ENCODE data around the gene CDCP2. TPM values are rescaled to one million over a fixed set of nuclear protein-coding genes. Genes with fewer than 3 reads are reported as not detected.

Gene CDCP2
- total and polyA plus RNA-seq, 2 experiments from 2014 or later: not detected

DNA sequence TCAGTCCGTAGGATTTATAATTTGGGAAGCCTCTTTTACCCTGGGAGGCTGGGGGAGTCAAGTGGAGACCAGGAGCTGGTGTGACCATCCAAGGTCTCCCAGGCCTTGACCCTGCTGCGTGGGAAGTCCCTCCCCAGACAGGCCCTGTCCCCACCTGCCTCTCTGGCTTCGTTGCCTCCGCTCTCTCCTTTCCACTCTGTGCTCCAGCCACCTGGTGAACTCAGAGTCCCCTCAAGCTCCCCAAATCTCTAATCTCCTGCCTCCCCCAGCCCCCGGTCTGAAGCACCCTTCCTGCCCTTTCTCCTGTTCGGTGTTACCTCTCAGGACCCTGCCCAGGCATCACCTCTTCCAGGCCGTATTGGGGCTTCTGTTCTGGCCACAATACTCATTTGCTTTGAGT, 27.9 kb downstream of the CDCP2 start:
- peaks cover 20% of the 10 kb centered on the region for H3K4me1 Mint-ChIP-seq
- 0 out of 2 replicates have a peak overlapping the region, but pooled peaks have one; percentile 51 for H3K4me2 ChIP-seq
- TF ChIP-seq JUNB (IDR thresholded peaks at IDR 0.05; ENCODE audit: unreplicated experiment): no peak
- TF ChIP-seq, protein P1, sequence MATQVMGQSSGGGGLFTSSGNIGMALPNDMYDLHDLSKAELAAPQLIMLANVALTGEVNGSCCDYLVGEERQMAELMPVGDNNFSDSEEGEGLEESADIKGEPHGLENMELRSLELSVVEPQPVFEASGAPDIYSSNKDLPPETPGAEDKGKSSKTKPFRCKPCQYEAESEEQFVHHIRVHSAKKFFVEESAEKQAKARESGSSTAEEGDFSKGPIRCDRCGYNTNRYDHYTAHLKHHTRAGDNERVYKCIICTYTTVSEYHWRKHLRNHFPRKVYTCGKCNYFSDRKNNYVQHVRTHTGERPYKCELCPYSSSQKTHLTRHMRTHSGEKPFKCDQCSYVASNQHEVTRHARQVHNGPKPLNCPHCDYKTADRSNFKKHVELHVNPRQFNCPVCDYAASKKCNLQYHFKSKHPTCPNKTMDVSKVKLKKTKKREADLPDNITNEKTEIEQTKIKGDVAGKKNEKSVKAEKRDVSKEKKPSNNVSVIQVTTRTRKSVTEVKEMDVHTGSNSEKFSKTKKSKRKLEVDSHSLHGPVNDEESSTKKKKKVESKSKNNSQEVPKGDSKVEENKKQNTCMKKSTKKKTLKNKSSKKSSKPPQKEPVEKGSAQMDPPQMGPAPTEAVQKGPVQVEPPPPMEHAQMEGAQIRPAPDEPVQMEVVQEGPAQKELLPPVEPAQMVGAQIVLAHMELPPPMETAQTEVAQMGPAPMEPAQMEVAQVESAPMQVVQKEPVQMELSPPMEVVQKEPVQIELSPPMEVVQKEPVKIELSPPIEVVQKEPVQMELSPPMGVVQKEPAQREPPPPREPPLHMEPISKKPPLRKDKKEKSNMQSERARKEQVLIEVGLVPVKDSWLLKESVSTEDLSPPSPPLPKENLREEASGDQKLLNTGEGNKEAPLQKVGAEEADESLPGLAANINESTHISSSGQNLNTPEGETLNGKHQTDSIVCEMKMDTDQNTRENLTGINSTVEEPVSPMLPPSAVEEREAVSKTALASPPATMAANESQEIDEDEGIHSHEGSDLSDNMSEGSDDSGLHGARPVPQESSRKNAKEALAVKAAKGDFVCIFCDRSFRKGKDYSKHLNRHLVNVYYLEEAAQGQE (IDR thresholded peaks at IDR 0.05; ENCODE audit: unreplicated experiment): no peak
- TF ChIP-seq POLR2AphosphoS5 (IDR thresholded peaks at IDR 0.05; ENCODE audit: low read depth): no peak
- no peak for TF ChIP-seq ZNF114 (CRISPR knock-in tag; IDR thresholded peaks at IDR 0.05)
- peaks cover 9% of the 10 kb centered on the region; the same call in 1 of the 2 replicates for H3K4me1 ChIP-seq (ENCODE audit: insufficient read depth)
- 0 out of 3 replicates have a peak, but pooled peaks cover 4% of the 10 kb centered on the region for H3K36me3 Mint-ChIP-seq (ENCODE audit: low read depth)
- DNase-seq (ENCODE audit: low spot score) (no peak), ATAC-seq (no peak)
- no peaks in the 10 kb centered on the region for H3K9me2 ChIP-seq (ENCODE audit: insufficient read depth)
- peaks cover 18% of the 10 kb centered on the region for H3K27me3 Mint-ChIP-seq (ENCODE audit: insufficient read depth, low read depth, poor library complexity)
- H3F3A ChIP-seq (replicated peaks; ENCODE audit: low read depth): no peaks in the 10 kb centered on the region
- no peaks in the 10 kb centered on the region for H4K20me1 ChIP-seq (replicated peaks; ENCODE audit: insufficient read depth)
- H2AFZ ChIP-seq: peak overlapping the region; percentile 85
- H3K4me3 Mint-ChIP-seq: no peak overlapping the region
- peaks cover 14% of the 10 kb centered on the region for H3K27me3 ChIP-seq (ENCODE audit: insufficient read depth)
- H3K4me3 ChIP-seq: no peak overlapping the region
- no peak overlapping the region for H3K27ac Mint-ChIP-seq
- no peak overlapping the region for H3K27ac ChIP-seq (ENCODE audit: low read depth)
- no peaks in the 10 kb centered on the region for H3K36me3 ChIP-seq (ENCODE audit: insufficient read depth)
- H3K79me2 ChIP-seq (replicated peaks; ENCODE audit: insufficient read depth): no peaks in the 10 kb centered on the region
- no peaks in the 10 kb centered on the region; the same call in 2 of the 3 replicates for H3K9me3 Mint-ChIP-seq

DNA sequence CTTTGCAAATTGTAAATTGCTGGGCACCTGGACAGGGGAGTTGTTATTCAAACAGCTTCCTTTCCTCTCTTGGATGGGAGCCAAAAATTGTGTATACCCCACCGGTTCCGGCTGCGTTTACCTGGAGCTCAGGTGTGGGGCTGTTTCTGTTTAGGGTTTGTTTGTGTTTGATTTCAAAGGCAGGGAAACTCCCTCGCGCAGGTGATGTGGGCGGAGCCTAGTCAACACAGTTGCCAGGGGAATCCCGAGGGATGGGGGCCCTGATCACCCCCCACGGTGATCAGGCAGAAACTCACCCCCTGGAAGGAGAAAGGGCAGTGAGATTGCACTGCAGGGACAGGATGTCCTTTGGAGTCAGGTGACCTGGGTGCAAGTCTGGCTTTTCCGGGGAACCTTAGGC, 28.3 kb downstream of the CDCP2 start:
- H3K36me3 Mint-ChIP-seq (ENCODE audit: low read depth): 0 out of 3 replicates have a peak, but pooled peaks cover 4% of the 10 kb centered on the region
- ATAC-seq: peak; percentile 9; the same call in 2 of the 3 replicates
- H3K4me1 Mint-ChIP-seq: peaks cover 20% of the 10 kb centered on the region
- Histone ChIP-seq H3K36me3 (ENCODE audit: insufficient read depth) (no peaks in the 10 kb centered on the region), H3K9me2 (ENCODE audit: insufficient read depth) (no peaks in the 10 kb centered on the region), H3K27ac (ENCODE audit: low read depth) (no peak overlapping the region), H3K4me1 (ENCODE audit: insufficient read depth) (peaks cover 9% of the 10 kb centered on the region; the same call in 1 of the 2 replicates), H2AFZ (peak overlapping the region; percentile 85), H3K4me3 (no peak overlapping the region), H4K20me1 (replicated peaks; ENCODE audit: insufficient read depth) (no peaks in the 10 kb centered on the region), H3K79me2 (replicated peaks; ENCODE audit: insufficient read depth) (no peaks in the 10 kb centered on the region), H3F3A (replicated peaks; ENCODE audit: low read depth) (no peaks in the 10 kb centered on the region), H3K4me2 (peak overlapping the region; percentile 51; the same call in 1 of the 2 replicates), H3K27me3 (ENCODE audit: insufficient read depth) (peaks cover 14% of the 10 kb centered on the region)
- no peak overlapping the region for H3K27ac Mint-ChIP-seq
- no peaks in the 10 kb centered on the region; the same call in 2 of the 3 replicates for H3K9me3 Mint-ChIP-seq
- H3K4me3 Mint-ChIP-seq: no peak overlapping the region
- peak; percentile 70 for DNase-seq (ENCODE audit: low spot score)
- peaks cover 18% of the 10 kb centered on the region for H3K27me3 Mint-ChIP-seq (ENCODE audit: insufficient read depth, low read depth, poor library complexity)
- TF ChIP-seq EZH2phosphoT487 (IDR thresholded peaks at IDR 0.05; ENCODE audit: unreplicated experiment) (no peak), JUNB (IDR thresholded peaks at IDR 0.05; ENCODE audit: unreplicated experiment) (no peak), STAT1 (IDR thresholded peaks at IDR 0.05; ENCODE audit: unreplicated experiment) (no peak), EZH2 (IDR thresholded peaks at IDR 0.05; ENCODE audit: low read depth, unreplicated experiment) (no peak)
- TF ChIP-seq, protein P2, sequence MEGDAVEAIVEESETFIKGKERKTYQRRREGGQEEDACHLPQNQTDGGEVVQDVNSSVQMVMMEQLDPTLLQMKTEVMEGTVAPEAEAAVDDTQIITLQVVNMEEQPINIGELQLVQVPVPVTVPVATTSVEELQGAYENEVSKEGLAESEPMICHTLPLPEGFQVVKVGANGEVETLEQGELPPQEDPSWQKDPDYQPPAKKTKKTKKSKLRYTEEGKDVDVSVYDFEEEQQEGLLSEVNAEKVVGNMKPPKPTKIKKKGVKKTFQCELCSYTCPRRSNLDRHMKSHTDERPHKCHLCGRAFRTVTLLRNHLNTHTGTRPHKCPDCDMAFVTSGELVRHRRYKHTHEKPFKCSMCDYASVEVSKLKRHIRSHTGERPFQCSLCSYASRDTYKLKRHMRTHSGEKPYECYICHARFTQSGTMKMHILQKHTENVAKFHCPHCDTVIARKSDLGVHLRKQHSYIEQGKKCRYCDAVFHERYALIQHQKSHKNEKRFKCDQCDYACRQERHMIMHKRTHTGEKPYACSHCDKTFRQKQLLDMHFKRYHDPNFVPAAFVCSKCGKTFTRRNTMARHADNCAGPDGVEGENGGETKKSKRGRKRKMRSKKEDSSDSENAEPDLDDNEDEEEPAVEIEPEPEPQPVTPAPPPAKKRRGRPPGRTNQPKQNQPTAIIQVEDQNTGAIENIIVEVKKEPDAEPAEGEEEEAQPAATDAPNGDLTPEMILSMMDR (conservative IDR thresholded peaks at IDR 0.05; ENCODE audit: low read depth in 2 of 2): no peak
- TF ChIP-seq, protein P1 (IDR thresholded peaks at IDR 0.05; ENCODE audit: unreplicated experiment): no peak
- TF ChIP-seq, protein P3, sequence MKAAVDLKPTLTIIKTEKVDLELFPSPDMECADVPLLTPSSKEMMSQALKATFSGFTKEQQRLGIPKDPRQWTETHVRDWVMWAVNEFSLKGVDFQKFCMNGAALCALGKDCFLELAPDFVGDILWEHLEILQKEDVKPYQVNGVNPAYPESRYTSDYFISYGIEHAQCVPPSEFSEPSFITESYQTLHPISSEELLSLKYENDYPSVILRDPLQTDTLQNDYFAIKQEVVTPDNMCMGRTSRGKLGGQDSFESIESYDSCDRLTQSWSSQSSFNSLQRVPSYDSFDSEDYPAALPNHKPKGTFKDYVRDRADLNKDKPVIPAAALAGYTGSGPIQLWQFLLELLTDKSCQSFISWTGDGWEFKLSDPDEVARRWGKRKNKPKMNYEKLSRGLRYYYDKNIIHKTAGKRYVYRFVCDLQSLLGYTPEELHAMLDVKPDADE (IDR thresholded peaks at IDR 0.05): no peak

All from GM23338 (cell line).